HCT116 (cell line): Measurements from ENCODE around the gene CRB3. TPM values are rescaled to one million over a fixed set of nuclear protein-coding genes. Genes with fewer than 3 reads are reported as not detected.
A peak's percentile ranks its signal among the peaks of the same experiment; 100 is the strongest.

Experiments used
- ATAC-seq: fragments of 200-7000 bp; cut with Tn5 transposase; 2 replicates; pipeline ENCODE4 v1.9.1; 2020; ENCODE audit warnings: mild to moderate bottlenecking, moderate library complexity
- BruUV-seq: library from RNA; stranded (reverse); fragments of 400-500 nt; replicated peaks from 2 replicates; lab custom pipeline; 2021; lab: Mats Ljungman, UMichigan
- CTCF ChIA-PET: fragments of 300-600 bp; sonication (Branson Sonifier 250); formaldehyde crosslinking; loops from one replicate; lab custom pipeline; 2021; ENCODE audit warnings: antibody characterized with exemption; lab: Charles Lee
- POLR2A ChIA-PET: fragments of 300-600, 350-600 bp; sonication (Branson Sonifier 250); formaldehyde crosslinking; loops from one replicate; lab custom pipeline; 2021; ENCODE audit warnings: antibody characterized with exemption; lab: Charles Lee
- RAD21 ChIA-PET, 2 experiments: fragments of 300-600 bp; sonication (Branson Sonifier 250); formaldehyde crosslinking; loops; one replicate each; lab custom pipeline; 2023; ENCODE audit warnings: low total read pairs in 2 of 2; ENCODE audit not compliant: uncharacterized antibody in 2 of 2, unreplicated experiment in 2 of 2, low non-redundant PET in 1 of 2; lab: Charles Lee
- DNase-seq: peaks from one replicate; pipeline ENCODE4 v3.0.0-alpha.2; 2010; ENCODE audit warnings: low read depth, low spot score
- H2AFZ ChIP-seq: fragments of 200-600 bp; shearing (Covaris generic), sonication (generic); 2 replicates; pipeline ENCODE4 v1.6.1; 2017; ENCODE audit warnings: low read depth, mixed run types, mixed read lengths, antibody characterized with exemption, low read length; ENCODE audit not compliant: poor library complexity, severe bottlenecking
- H3K27ac ChIP-seq: 2 replicates; pipeline ENCODE4 v1.5.1; 2012; ENCODE audit warnings: low read depth, low read length
- H3K27me3 ChIP-seq: fragments of 200-600 bp; sonication (generic); 2 replicates; pipeline ENCODE4 v1.6.1; 2016; ENCODE audit warnings: mixed run types, low read length, mixed read lengths; ENCODE audit not compliant: insufficient read depth
- H3K36me3 ChIP-seq, 2 experiments: fragments of 200-500 bp in 1 of 2; fragments of 200-600 bp in 1 of 2; sonication (Bioruptor generic) in 1 of 2; sonication (generic) in 1 of 2; 2 replicates each; pipeline versions ENCODE4 v1.5.1 to v1.6.1; 2014 to 2016; ENCODE audit warnings: low read length in 2 of 2, inconsistent platforms in 1 of 2, mixed read lengths in 1 of 2, mixed run types in 1 of 2; ENCODE audit not compliant: insufficient read depth in 2 of 2, control insufficient read depth in 1 of 2
- H3K4me1 ChIP-seq, 2 experiments: fragments of 200-600 bp in 1 of 2; sonication (generic) in 1 of 2; 2 replicates each; pipeline versions ENCODE4 v1.5.1 to v1.6.1; 2012 to 2017; ENCODE audit warnings: low read length in 2 of 2, inconsistent platforms in 1 of 2, mild to moderate bottlenecking in 1 of 2, mixed read lengths in 1 of 2, mixed run types in 1 of 2, moderate library complexity in 1 of 2; ENCODE audit not compliant: insufficient read depth in 2 of 2, control insufficient read depth in 1 of 2
- H3K4me2 ChIP-seq: fragments of 200-600 bp; sonication (generic); 2 replicates; pipeline ENCODE4 v1.6.1; 2017; ENCODE audit warnings: mixed run types, low read length, mixed read lengths
- H3K4me3 ChIP-seq, 2 experiments: fragments of 200-600 bp in 1 of 2; sonication (generic) in 1 of 2; replicated peaks in 1 of 2; 2 replicates each; pipeline ENCODE4 v1.5.1; 2011 to 2016; ENCODE audit warnings: low read length in 2 of 2, control low read depth in 1 of 2, low read depth in 1 of 2, mild to moderate bottlenecking in 1 of 2, mixed read lengths in 1 of 2, mixed run types in 1 of 2
- H3K79me2 ChIP-seq: fragments of 200-600 bp; sonication (generic); 2 replicates; pipeline ENCODE4 v1.6.1; 2017; ENCODE audit warnings: mild to moderate bottlenecking, mixed run types, low read length, moderate library complexity, mixed read lengths; ENCODE audit not compliant: insufficient read depth
- H3K9ac ChIP-seq: fragments of 200-600 bp; sonication (generic); 2 replicates; pipeline ENCODE4 v1.6.1; 2016; ENCODE audit warnings: low read length, mixed read lengths
- H3K9me2 ChIP-seq: fragments of 200-600 bp; sonication (generic), shearing (Covaris generic); 2 replicates; pipeline ENCODE4 v1.6.1; 2017; ENCODE audit warnings: mixed run types, mild to moderate bottlenecking, moderate library complexity; ENCODE audit not compliant: insufficient read depth
- H3K9me3 ChIP-seq, 2 experiments: fragments of 200-500 bp in 1 of 2; fragments of 200-600 bp in 1 of 2; sonication (Bioruptor generic) in 1 of 2; sonication (generic) in 1 of 2; 2 replicates each; pipeline ENCODE4 v1.6.1; 2014 to 2017; ENCODE audit warnings: low read length in 2 of 2, mixed read lengths in 2 of 2, inconsistent platforms in 1 of 2, low read depth in 1 of 2, mild to moderate bottlenecking in 1 of 2, mixed run types in 1 of 2, moderate library complexity in 1 of 2; ENCODE audit not compliant: control insufficient read depth in 1 of 2, insufficient read depth in 1 of 2
- H4K20me1 ChIP-seq: fragments of 200-600 bp; sonication (generic), shearing (Covaris generic); 2 replicates; pipeline ENCODE4 v1.6.1; 2017; ENCODE audit warnings: mixed run types, mild to moderate bottlenecking, moderate library complexity; ENCODE audit not compliant: insufficient read depth
- CBX3 ChIP-seq: IDR thresholded peaks from 2 replicates; pipeline ENCODE4 v1.6.1; 2012; ENCODE audit warnings: low read depth
- CEBPB ChIP-seq: IDR thresholded peaks from 2 replicates; pipeline ENCODE4 v1.6.1; 2012; ENCODE audit warnings: low read depth
- ELF1 ChIP-seq: IDR thresholded peaks from 2 replicates; pipeline ENCODE4 v1.6.1; 2012; ENCODE audit warnings: low read depth, borderline replicate concordance
- EZH2 ChIP-seq: fragments of 200-600 bp; sonication (generic); IDR thresholded peaks from 2 replicates; pipeline ENCODE4 v1.6.1; 2017; ENCODE audit warnings: antibody characterized with exemption, mixed run types
- POLR2AphosphoS5 ChIP-seq: IDR thresholded peaks from 2 replicates; pipeline ENCODE4 v1.6.1; 2011; ENCODE audit warnings: mild to moderate bottlenecking, low read depth, low read length, moderate library complexity
- YY1 ChIP-seq: IDR thresholded peaks from 2 replicates; pipeline ENCODE4 v1.6.1; 2011; ENCODE audit warnings: low read length, low read depth, moderate library complexity, mild to moderate bottlenecking; ENCODE audit not compliant: insufficient replicate concordance; ENCODE audit errors: extremely low read depth
- intact Hi-C: fragments of 100-400 bp; cut with micrococcal nuclease; formaldehyde crosslinking; loops from 2 replicates; pipeline ENCODE4 v1.10.0; 2022
- total RNA-seq: library from RNA; stranded (reverse); gene quantifications from one replicate; pipeline ENCODE4 v1.2.1, GENCODE V29; 2021; ENCODE audit not compliant: unreplicated experiment
- TF ChIP-seq, protein P1 (sequence below): IDR thresholded peaks from 2 replicates; pipeline ENCODE4 v1.6.1; 2011; ENCODE audit warnings: mild to moderate bottlenecking, low read length, moderate library complexity; ENCODE audit not compliant: insufficient replicate concordance; ENCODE audit errors: extremely low read depth
- TF ChIP-seq, protein P2 (sequence below): IDR thresholded peaks from 2 replicates; pipeline ENCODE4 v1.6.1; 2012

Gene CRB3
- total RNA-seq, 1 experiment from 2014 or later, result 40.5 TPM

DNA sequence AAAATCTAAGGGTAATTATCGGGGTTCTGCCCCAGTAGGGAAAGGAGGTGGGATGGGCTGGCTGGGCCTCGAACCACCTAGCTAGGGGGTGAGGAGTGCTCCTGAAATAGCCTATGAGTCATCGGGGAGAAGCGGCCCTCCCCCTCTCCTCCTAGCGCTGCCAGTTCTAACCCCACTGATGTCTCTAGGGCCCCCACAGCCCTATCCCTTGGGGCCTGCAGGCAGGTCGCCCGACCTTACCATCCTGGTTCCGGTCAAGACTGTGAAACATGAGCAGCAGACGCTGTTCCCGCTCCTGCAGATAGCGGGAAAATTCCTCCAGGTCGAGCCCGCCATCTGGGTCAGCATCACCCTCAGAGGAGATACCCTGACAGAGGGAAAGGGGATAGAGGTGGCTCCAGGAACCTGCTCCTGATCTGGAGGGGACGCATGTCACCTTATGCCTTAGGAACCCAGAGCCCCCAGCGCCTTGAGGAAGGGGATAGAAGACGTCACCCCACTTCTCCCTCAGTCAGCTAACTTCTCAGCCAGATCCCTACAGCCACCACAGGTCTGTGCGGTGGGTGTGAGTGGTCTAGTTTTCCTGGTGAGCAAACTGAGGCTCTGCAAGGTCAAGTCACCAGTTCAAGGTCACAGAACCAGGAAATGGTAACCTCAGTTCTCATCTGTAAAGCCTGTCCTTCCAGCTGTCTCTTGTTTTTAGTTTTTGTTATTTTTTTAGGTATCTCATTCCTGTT is 5.9 kb upstream of the CRB3 start (continued):
- TF ChIP-seq, protein P1, sequence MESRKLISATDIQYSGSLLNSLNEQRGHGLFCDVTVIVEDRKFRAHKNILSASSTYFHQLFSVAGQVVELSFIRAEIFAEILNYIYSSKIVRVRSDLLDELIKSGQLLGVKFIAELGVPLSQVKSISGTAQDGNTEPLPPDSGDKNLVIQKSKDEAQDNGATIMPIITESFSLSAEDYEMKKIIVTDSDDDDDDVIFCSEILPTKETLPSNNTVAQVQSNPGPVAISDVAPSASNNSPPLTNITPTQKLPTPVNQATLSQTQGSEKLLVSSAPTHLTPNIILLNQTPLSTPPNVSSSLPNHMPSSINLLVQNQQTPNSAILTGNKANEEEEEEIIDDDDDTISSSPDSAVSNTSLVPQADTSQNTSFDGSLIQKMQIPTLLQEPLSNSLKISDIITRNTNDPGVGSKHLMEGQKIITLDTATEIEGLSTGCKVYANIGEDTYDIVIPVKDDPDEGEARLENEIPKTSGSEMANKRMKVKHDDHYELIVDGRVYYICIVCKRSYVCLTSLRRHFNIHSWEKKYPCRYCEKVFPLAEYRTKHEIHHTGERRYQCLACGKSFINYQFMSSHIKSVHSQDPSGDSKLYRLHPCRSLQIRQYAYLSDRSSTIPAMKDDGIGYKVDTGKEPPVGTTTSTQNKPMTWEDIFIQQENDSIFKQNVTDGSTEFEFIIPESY, result no peak
- TF ChIP-seq ELF1 (no peak), EZH2 (no peak), CBX3 (no peak)

DNA sequence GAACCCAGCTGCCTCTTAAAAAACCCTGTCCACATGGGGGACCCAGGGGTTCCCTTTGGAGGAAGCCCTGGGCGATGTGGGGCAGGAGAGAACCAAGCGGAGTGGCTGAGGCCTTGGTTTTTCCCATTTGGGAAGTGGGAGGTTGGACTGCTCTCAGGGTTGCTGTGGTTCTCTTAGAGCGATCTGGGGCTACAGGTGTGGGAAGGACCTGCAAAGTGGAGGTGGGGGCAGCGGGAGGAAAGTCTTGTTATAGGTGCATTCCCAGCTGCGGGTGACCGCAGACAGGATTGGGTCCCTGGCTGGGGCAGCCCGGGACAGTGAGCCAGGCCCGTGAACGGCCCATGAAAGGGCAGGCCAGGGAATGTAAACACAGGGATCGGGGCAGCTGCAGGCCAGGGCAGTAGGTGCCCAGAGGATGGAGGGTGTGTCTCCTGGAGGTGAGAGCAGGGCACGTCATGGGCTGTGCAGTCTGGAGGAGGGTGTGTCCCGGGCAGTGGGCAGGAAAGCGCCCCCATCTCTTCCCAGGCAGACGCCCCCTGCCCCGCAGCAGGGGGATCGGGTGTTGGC is 5.3 kb upstream of the CRB3 start:
- ChIA-PET CTCF (no interaction called here), POLR2A (no interaction called here), RAD21 (no interaction called here)
- Histone ChIP-seq H3K4me2 (peak overlapping the region; percentile 99), H3K27ac (peak overlapping the region; percentile 62), H2AFZ (no peak overlapping the region), H3K36me3 (peaks cover 6 to 17% of the 10 kb centered on the region in 2 experiments; a peak in 3 of 4 replicates), H4K20me1 (no peaks in the 10 kb centered on the region), H3K9ac (peak overlapping the region; percentile 71), H3K4me1 (peaks cover 18 to 32% of the 10 kb centered on the region in 2 experiments), H3K79me2 (0 out of 2 replicates have a peak, but pooled peaks cover 3% of the 10 kb centered on the region), H3K9me2 (no peaks in the 10 kb centered on the region), H3K27me3 (no peaks in the 10 kb centered on the region), H3K4me3 (peak overlapping the region; percentile 66 to 88), H3K9me3 (peaks cover 0 to 8% of the 10 kb centered on the region in 2 experiments; a peak in 2 of 4 replicates)
- ATAC-seq (0 out of 2 replicates have a peak, but pooled peaks have one; percentile 12), DNase-seq (no peak)
- intact Hi-C loops, result no loop called here
- no TSS peak for BruUV-seq
- TF ChIP-seq POLR2AphosphoS5, result no peak
- TF ChIP-seq, protein P2, sequence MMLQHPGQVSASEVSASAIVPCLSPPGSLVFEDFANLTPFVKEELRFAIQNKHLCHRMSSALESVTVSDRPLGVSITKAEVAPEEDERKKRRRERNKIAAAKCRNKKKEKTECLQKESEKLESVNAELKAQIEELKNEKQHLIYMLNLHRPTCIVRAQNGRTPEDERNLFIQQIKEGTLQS, result no peak
- no peak for TF ChIP-seq CEBPB
- TF ChIP-seq YY1, result no peak
